Mesendoderm (in vitro differentiated cells): ENCODE measurements around the gene STK32A.

Source experiments
- DNase-seq: peaks from one replicate; pipeline ENCODE4 v3.0.0; 2013
- H2AK5ac ChIP-seq: 2 replicates; pipeline ENCODE4 v1.6.1; 2013; ENCODE audit warnings: low read length, inconsistent platforms
- H2BK120ac ChIP-seq: 2 replicates; pipeline ENCODE4 v1.6.1; 2013; ENCODE audit warnings: low read depth, mild to moderate bottlenecking, low read length, moderate library complexity, mixed read lengths
- H2BK15ac ChIP-seq: replicated peaks from 2 replicates; pipeline ENCODE4 v1.6.1; 2013; ENCODE audit warnings: low read depth, mild to moderate bottlenecking, moderate library complexity
- H2BK5ac ChIP-seq: 2 replicates; pipeline ENCODE4 v1.6.1; 2013; ENCODE audit warnings: low read length, inconsistent platforms
- H3K18ac ChIP-seq: 2 replicates; pipeline ENCODE4 v1.6.1; 2013; ENCODE audit warnings: mild to moderate bottlenecking, low read length, mixed read lengths
- H3K23ac ChIP-seq: one replicate; pipeline ENCODE4 v1.6.1; 2013; ENCODE audit warnings: low read length
- H3K27ac ChIP-seq: 2 replicates; pipeline ENCODE4 v1.5.1; 2013; ENCODE audit warnings: low read depth, mild to moderate bottlenecking, inconsistent platforms, low read length, moderate library complexity
- H3K27me3 ChIP-seq: 2 replicates; pipeline ENCODE4 v1.6.1; 2013; ENCODE audit warnings: low read length, control low read depth, mild to moderate bottlenecking, inconsistent platforms; ENCODE audit not compliant: insufficient read depth, poor library complexity
- H3K36me3 ChIP-seq: 2 replicates; pipeline ENCODE4 v1.6.1; 2013; ENCODE audit warnings: low read length, inconsistent platforms; ENCODE audit not compliant: control insufficient read depth, insufficient read depth
- H3K4ac ChIP-seq: one replicate; pipeline ENCODE4 v1.6.1; 2013; ENCODE audit warnings: low read depth, mild to moderate bottlenecking, low read length, moderate library complexity
- H3K4me1 ChIP-seq: 2 replicates; pipeline ENCODE4 v1.6.1; 2013; ENCODE audit warnings: low read depth, low read length, inconsistent platforms; ENCODE audit not compliant: control insufficient read depth
- H3K4me2 ChIP-seq: 2 replicates; pipeline ENCODE4 v1.6.1; 2013; ENCODE audit warnings: low read length
- H3K4me3 ChIP-seq: 2 replicates; pipeline ENCODE4 v1.5.1; 2013; ENCODE audit warnings: mild to moderate bottlenecking, low read length
- H3K56ac ChIP-seq: one replicate; pipeline ENCODE4 v1.6.1; 2013; ENCODE audit warnings: low read length
- H3K79me1 ChIP-seq: 2 replicates; pipeline ENCODE4 v1.6.1; 2013; ENCODE audit warnings: low read length, inconsistent platforms
- H3K79me2 ChIP-seq: 2 replicates; pipeline ENCODE4 v1.6.1; 2013; ENCODE audit warnings: mild to moderate bottlenecking, low read length; ENCODE audit not compliant: control insufficient read depth, insufficient read depth
- H3K9ac ChIP-seq: 2 replicates; pipeline ENCODE4 v1.6.1; 2013; ENCODE audit warnings: low read length, inconsistent platforms
- H4K5ac ChIP-seq: one replicate; pipeline ENCODE4 v1.6.1; 2013; ENCODE audit warnings: low read length
- H4K8ac ChIP-seq: one replicate; pipeline ENCODE4 v1.6.1; 2013; ENCODE audit warnings: low read depth, mild to moderate bottlenecking, control low read depth, low read length, moderate library complexity
- WGBS: extraction: QIAGEN DNeasy Blood & Tissue Kit; methylation state at CpG from one replicate; pipeline ENCODE4 v1.1.7; 2013; ENCODE audit warnings: low lambda C conversion rate, missing lambda C conversion rate; ENCODE audit not compliant: insufficient coverage; ENCODE audit errors: extremely low coverage; 5-methylcytosine and 5-hydroxymethylcytosine counted together

STK32A gene

GRCh38 chr5:147377682-147378081, 142.9 kb downstream of the STK32A start:
- Histone ChIP-seq H3K79me1 (no peaks in the 10 kb centered on the region), H3K36me3 (no peaks in the 10 kb centered on the region), H2BK15ac (no peak overlapping the region), H3K18ac (no peak overlapping the region), H4K8ac (no peak overlapping the region), H3K56ac (no peak overlapping the region), H4K5ac (no peak overlapping the region), H3K27me3 (no peaks in the 10 kb centered on the region), H3K27ac (no peak overlapping the region), H3K4ac (no peak overlapping the region), H3K4me2 (no peak overlapping the region), H2BK120ac (no peak overlapping the region), H2BK5ac (no peak overlapping the region), H2AK5ac (no peak overlapping the region), H3K4me1 (peaks cover under 1% of the 10 kb centered on the region), H3K4me3 (no peak overlapping the region), H3K79me2 (no peaks in the 10 kb centered on the region), H3K23ac (no peak overlapping the region), H3K9ac (no peak overlapping the region)
- no CpG with 5 or more reads among the region's 1 CpG for WGBS
- DNase-seq = no peak

GRCh38 chr5:147381555-147381954, 146.7 kb downstream of the STK32A start:
- H2BK120ac ChIP-seq = peak overlapping the region; percentile 6
- no peak overlapping the region for H3K27ac ChIP-seq
- no peak overlapping the region for H4K5ac ChIP-seq
- H3K56ac ChIP-seq = no peak overlapping the region
- H3K36me3 ChIP-seq = no peaks in the 10 kb centered on the region
- H3K23ac ChIP-seq = no peak overlapping the region
- no peak for DNase-seq
- no peaks in the 10 kb centered on the region for H3K79me2 ChIP-seq
- no peak overlapping the region for H4K8ac ChIP-seq
- no peak overlapping the region for H3K18ac ChIP-seq
- no peak overlapping the region for H3K9ac ChIP-seq
- H3K4ac ChIP-seq = no peak overlapping the region
- no peaks in the 10 kb centered on the region for H3K79me1 ChIP-seq
- H2BK15ac ChIP-seq = no peak overlapping the region
- H3K4me2 ChIP-seq = no peak overlapping the region
- no peak overlapping the region for H3K4me3 ChIP-seq
- peaks cover 4% of the 10 kb centered on the region for H3K4me1 ChIP-seq
- no peaks in the 10 kb centered on the region for H3K27me3 ChIP-seq
- H2BK5ac ChIP-seq = no peak overlapping the region
- H2AK5ac ChIP-seq = no peak overlapping the region
- WGBS = no CpG with 5 or more reads among the region's 3 CpGs

GRCh38 chr5:147382776-147383175, 147.9 kb downstream of the STK32A start:
- Histone ChIP-seq H3K27ac (no peak overlapping the region), H2BK120ac (no peak overlapping the region), H2AK5ac (no peak overlapping the region), H3K56ac (peak overlapping the region; percentile 69), H3K79me1 (no peaks in the 10 kb centered on the region), H4K5ac (no peak overlapping the region), H3K36me3 (no peaks in the 10 kb centered on the region), H3K4ac (peak overlapping the region; percentile 72), H3K79me2 (no peaks in the 10 kb centered on the region), H3K9ac (no peak overlapping the region), H3K4me1 (peaks cover 4% of the 10 kb centered on the region), H4K8ac (no peak overlapping the region), H2BK15ac (no peak overlapping the region), H3K4me3 (no peak overlapping the region), H3K18ac (peak overlapping the region; percentile 25), H3K27me3 (no peaks in the 10 kb centered on the region), H3K4me2 (peak overlapping the region; percentile 30), H2BK5ac (peak overlapping the region; percentile 45), H3K23ac (peak overlapping the region; percentile 16)
- DNase-seq = peak; percentile 65
- no CpG with 5 or more reads among the region's 4 CpGs for WGBS

GRCh38 chr5:147384346-147385193, 149.7 kb downstream of the STK32A start:
- Histone ChIP-seq H3K4ac (no peak overlapping the region), H3K4me3 (no peak overlapping the region), H3K9ac (no peak overlapping the region), H3K23ac (no peak overlapping the region), H2BK5ac (no peak overlapping the region), H3K4me1 (peaks cover 4% of the 10 kb centered on the region), H4K8ac (no peak overlapping the region), H3K4me2 (no peak overlapping the region), H2AK5ac (no peak overlapping the region), H3K79me2 (no peaks in the 10 kb centered on the region), H2BK15ac (peak overlapping the region; percentile 80), H3K27me3 (no peaks in the 10 kb centered on the region), H3K36me3 (no peaks in the 10 kb centered on the region), H2BK120ac (no peak overlapping the region), H4K5ac (no peak overlapping the region), H3K27ac (no peak overlapping the region), H3K56ac (no peak overlapping the region), H3K18ac (no peak overlapping the region), H3K79me1 (no peaks in the 10 kb centered on the region)
- WGBS = no CpG with 5 or more reads among the region's 6 CpGs
- DNase-seq = peak; percentile 92

- Histone ChIP-seq H3K79me2 (no peaks in the 10 kb centered on the region), H3K27me3 (no peaks in the 10 kb centered on the region), H3K79me1 (no peaks in the 10 kb centered on the region), H2BK5ac (no peak overlapping the region), H3K4ac (no peak overlapping the region), H2BK15ac (no peak overlapping the region), H4K5ac (no peak overlapping the region), H2BK120ac (no peak overlapping the region), H4K8ac (no peak overlapping the region), H3K4me1 (peaks cover 4% of the 10 kb centered on the region), H3K4me2 (no peak overlapping the region), H2AK5ac (no peak overlapping the region), H3K23ac (no peak overlapping the region), H3K4me3 (no peak overlapping the region), H3K56ac (no peak overlapping the region), H3K9ac (no peak overlapping the region), H3K27ac (no peak overlapping the region), H3K36me3 (no peaks in the 10 kb centered on the region), H3K18ac (no peak overlapping the region)
- DNase-seq = no peak
- no CpG with 5 or more reads among the region's 4 CpGs for WGBS
Measured at GRCh38 chr5:147387109-147387508, 152.3 kb downstream of the STK32A start.
